SIG-M5 treated with dmso at 0.1 percent for 504 hours (cell line): ENCODE measurements around the gene EIF4G3.
"Not testable (repeated sequence)": the region's sequence is repeated elsewhere in the genome, so short reads cannot be mapped to it uniquely, and the experiment has no call there.

Experiments used
- DNase-seq: peaks from one replicate; lab custom pipeline; 2025; ENCODE audit not compliant: unreplicated experiment; lab: John Stamatoyannopoulos, UW

EIF4G3 gene

GRCh38 chr1:21185221-21185731, 8.6 kb upstream of the EIF4G3 start:
- no peak for DNase-seq

- DNase-seq: no peak
These were observed 7.6 kb upstream of the EIF4G3 start for GRCh38 chr1:21184276-21184675.

DNA sequence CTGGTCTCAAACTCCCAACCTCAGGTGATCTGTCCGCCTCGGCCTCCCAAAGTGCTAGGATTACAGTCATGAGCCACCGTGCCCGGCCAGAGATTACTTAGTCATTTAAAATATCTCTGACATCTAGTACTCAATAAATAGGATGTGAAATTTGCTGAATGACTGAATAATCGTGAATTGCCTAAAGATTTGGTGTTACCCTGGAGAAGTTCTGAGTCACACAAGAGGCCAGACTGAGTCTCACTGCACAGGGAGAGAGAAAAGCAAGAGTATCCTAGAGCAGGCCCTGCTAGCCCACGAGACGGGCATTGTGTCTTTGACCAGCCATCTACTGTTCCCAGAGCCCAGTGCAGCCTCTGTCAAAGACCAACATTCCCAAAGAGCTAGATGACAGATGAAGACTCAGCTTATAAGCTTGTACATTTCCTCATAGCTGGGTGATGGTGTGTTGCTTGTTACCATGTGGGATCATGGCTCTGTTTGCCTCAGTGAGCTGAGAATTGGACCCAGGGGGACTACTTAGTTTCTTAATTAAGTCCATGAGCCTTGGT, 5.6 kb upstream of the EIF4G3 start:
- DNase-seq: no peak

DNA sequence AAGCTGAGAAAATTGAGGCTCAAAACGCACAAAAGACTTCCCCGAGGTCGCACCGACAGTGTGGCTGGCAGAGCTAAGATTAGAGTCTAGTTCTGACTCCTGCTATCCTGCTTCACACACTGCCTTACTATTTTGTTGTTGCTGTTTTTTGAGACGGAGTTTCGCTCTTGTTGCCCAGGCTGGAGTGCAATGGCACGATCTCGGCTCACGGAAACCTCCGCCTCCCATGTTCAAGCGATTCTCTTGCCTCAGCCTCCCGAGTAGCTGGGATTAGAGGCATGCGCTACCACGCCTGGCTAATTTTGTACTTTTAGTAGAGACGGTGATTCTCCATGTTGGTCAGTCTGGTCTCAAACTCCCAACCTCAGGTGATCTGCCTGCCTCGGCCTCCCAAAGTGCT, 1.6 kb upstream of the EIF4G3 start:
- not testable (repeated sequence) for DNase-seq

GRCh38 chr1:21175670-21176581, 771 bp downstream of the EIF4G3 start:
- no peak for DNase-seq

DNA sequence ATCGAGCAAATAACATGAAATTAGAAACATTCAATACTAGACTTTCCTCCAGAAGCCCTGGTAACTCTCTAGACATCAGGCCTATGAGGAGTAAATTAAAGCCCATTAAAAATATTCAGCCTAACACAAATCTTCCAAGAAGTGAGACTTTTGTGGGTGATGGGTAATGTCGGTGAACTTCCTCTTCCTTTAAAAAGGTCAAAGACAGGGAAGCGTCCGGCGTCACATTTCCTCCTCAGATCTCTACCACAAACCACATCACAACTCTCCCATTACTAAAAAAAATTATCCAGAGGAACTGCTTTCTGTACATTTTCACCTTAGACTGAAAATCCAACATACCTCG, 1.4 kb downstream of the EIF4G3 start:
- peak; percentile 82 for DNase-seq

DNA sequence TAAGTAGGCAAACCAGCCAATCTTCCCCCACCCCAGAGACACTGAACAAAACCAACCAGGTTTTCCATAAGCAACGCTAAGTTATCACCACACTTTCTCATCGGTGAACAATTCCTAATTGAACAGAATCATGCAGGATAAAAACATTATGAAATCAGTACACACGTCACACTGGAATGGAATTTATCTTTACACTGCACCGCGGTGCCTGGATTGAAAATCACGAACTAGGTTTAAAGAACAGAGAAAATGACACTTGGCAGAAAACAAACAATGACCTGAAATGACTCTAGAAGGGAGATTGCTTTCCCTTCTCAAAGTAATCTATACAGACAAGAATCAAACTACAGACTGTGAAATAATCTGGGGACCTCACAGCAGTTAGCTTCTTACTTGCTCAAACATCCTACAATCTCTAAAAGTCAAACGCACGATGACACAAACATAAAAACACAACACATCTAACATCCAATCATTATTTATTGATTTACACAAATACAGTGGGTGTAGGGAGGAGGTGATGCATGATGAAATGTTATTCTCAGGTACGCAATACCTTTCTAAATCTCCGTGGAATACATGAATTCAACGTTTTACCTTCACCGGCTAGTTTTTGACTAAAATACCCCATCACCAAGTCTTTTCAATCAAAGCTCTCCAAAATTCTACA, 1.9 kb downstream of the EIF4G3 start:
- no peak for DNase-seq

- no peak for DNase-seq
These were observed 2.5 kb downstream of the EIF4G3 start for GRCh38 chr1:21174230-21174629.

DNA sequence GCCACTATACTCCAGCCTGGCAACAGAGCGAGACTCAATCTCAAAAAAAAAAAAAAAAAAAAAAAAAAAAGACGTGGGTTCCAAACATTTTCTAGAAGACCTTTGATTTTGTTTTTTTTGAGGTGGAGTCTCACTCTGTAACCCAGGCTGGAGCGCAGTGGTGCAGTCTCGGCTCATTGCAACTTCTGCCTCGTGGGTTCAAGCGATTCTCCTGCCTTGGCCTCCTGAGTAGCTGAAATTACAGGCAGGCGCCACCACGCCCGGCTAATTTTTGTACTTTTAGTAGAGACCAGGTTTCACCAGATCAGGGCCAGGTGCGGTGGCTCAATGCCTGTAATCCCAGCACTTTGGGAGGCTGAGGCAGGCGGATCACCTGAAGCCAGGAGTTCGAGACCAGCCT, 3.6 kb downstream of the EIF4G3 start:
- DNase-seq: not testable (repeated sequence)

DNA sequence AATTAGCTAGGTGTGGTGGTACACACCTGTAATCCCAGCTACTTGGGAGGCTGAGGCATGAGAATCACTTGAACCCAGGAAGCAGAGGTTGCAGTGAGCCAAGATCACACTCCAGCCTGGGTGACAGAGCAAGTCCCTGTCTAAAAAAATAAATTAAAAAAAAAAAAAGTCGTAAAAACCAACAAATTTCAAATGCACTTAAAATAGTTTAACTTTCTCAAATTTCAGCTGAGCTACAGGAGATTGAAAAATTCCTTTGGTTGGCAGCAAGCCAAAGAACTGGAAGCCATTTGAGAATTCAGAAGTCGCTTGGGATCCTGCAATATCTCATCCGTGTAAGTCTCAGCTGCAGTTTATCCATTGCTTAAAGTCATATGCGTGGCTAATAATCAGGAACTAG, 5.9 kb downstream of the EIF4G3 start:
- not testable (repeated sequence) for DNase-seq

GRCh38 chr1:21168444-21168843, 8.3 kb downstream of the EIF4G3 start:
- no peak for DNase-seq

DNA sequence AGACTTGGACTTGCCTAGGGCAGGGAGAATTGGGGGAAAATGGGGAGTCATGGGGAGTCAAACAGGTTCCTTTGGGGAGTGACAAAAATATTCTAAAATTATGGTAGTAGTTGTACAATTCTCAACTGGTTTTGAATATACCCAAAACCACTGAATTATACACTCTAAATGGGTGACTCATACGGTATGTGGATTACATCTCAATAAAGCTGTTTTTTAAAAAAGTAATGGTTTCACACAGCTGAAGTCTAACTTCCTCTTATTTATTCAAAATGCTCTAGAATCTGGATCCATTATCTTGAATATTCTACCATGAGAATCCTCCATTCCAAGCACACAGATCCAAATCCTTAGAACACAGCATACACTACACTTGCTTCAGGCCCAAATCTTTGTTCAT, 11.1 kb downstream of the EIF4G3 start:
- DNase-seq: peak; percentile 70

GRCh38 chr1:21165076-21165475, 11.6 kb downstream of the EIF4G3 start:
- DNase-seq: no peak

DNA sequence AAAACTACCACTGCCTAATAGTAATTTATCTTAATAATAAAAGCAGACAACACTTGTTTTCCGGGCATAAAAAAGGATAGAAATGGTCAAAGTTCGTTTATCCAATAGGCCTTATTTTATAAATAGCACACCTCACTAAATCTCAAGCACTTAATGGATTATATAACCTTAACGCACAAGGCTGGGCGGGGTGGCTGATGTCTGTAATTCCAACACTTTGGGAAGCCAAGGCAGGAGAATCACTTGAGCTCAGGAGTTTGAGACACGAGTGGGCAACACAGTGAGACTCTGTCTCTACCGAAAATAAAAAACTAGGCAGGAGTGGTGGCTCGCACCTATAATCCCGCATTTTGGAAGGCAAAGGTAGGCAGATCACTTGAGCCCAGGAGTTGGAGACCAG, 12.4 kb downstream of the EIF4G3 start:
- no peak for DNase-seq

DNA sequence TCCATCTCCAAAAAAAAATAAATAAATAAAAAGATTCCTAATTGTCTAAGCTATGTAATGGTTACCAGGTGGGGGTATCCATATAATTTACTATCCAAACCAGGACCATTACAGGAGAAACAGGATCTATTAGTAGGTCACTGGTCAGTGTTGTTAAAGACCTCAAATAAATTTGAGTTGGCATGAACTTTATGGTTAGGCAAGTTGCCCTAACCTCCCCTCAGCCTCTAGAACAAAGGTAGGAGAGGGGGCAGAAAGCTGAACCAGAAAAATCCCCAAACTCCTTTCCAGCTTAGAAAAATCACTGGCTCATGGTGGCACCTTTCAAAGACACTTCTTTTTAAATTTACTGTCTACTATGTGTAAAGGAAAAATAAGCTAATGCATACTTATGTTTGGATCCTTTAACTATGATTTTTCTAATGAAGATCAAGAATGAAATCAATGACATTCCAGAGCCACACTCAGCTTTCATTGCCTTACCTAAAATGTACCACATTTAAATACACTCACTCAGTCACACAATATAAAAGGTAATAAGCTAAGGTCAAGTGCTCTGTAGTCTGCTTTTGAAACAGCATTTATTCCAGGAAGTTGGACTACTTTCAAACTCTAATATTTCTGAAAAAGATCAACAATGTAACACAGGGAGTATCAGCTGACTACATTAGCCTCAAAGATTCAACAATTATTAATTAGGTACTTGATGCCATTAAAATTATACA, 13.8 kb downstream of the EIF4G3 start:
- no peak for DNase-seq

GRCh38 chr1:21161842-21162241, 14.9 kb downstream of the EIF4G3 start:
- no peak for DNase-seq

- no peak for DNase-seq
These were observed 16.4 kb downstream of the EIF4G3 start for GRCh38 chr1:21160263-21160796.

DNA sequence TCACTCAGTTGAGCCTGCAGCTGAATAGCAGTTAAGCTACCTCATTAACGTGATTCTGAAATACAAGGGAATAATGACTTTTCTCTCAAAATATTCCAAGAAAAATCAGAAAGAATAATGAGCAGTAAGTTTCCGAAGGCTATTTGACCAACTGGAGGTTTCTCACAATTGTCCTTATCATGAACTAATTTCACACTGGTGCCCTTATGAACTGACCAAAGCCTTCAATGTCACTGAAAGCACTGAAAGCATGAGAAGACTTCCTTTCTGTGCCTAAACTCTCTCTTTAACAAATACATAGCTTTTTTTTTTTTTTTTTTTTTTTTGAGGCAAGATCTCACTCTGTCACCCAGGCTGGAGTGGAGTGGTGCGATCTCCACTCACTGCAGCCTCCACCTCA, 18.8 kb downstream of the EIF4G3 start:
- DNase-seq: no peak

GRCh38 chr1:21157054-21157453, 19.6 kb downstream of the EIF4G3 start:
- no peak for DNase-seq

DNA sequence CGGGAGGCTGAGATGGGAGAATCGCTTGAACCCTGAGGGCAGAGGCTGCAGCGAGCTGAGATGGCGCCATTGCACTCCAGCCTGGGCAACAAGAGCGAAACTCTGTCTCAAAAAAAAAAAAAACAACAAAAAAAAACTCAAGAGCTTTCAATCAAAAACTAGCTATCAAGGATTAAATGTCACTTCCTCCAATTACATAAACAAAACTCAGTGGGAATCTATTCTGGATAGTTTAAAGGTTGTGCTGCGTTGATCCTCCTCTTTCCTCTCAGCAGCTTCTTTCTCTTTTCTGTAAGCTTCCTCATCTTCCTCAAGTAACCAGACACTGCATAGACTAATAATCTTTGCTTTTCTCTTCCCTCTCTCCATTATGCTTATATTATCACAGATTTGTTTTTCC, 20.7 kb downstream of the EIF4G3 start:
- no peak for DNase-seq

GRCh38 chr1:21154717-21155116, 22.0 kb downstream of the EIF4G3 start:
- DNase-seq: no peak
